ENCODE measurements around the gene GALNT3.

The GALNT3 gene

DNA sequence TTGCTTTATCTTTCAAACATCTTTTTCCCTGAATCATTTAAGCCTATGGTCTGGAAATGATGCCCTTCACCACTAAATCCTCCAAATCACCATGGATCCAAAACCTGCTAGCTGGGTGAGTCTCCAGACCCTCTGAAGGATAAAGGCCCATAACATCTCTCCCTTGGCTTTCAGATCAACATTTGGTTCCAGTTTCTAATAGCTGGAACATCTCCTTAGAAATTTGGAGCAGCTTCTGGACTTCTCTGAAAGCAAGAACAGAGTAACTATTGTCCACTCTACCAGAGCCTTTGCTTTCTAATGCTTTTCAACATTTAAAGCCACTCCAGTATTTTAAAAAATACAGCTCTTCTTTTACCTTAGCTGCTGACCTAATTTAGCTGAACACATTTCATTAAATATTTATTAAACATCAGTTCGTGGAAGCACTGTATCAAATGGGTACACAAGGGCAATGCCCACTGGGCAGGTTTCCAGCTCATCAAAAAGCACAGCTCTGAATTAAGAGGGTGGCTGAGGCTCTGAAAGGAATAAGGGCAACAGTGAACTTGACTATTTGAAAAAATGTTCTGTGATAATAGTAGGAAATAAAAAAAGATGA, 75.3 kb downstream of the GALNT3 start:
- DNase-seq: no peak

DNA sequence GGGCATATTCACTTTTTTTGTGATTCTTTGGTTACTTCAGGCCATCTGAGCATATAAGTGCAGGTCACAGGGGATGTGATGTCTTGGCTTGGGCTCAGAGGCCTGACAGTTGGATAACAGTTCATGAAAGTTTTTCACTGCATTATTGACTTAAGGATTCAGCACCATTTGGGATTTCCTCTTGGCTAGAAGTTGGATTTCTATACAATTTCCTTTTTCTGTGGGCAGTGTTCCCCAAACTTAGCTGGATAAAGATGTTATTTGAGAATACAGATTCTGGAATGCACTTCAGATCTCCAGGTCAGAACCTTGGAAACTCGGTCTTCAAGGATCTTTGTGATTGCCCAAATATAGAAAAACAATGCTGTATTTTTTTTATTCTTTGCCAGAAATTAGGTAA, 78.0 kb downstream of the GALNT3 start:
- no peak for DNase-seq

DNA sequence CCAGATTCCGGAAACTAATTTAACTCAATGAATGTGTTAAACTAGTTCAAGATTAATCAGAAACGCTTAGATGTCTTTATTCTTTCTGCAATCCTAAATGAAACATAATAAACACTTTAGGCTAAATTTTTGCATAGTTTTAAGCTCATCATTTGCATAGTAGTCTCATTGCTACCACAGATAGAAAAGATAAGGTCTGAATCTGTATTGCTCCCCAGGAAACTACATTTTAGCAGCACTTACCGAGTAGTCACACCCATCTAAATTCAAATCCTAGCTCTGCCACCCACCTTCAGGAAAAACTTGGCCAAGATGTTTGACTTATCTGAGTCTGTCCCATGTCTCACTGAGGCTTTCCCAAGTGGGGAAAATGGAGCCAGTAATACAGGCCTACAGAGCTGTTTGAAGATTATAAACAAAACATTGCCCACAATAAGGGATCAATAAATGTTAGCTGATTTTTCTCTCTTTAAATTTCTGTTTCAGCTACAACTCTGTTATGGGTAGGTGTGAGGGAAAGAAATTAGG, 87.0 kb downstream of the GALNT3 start:
- no peak for DNase-seq

DNA sequence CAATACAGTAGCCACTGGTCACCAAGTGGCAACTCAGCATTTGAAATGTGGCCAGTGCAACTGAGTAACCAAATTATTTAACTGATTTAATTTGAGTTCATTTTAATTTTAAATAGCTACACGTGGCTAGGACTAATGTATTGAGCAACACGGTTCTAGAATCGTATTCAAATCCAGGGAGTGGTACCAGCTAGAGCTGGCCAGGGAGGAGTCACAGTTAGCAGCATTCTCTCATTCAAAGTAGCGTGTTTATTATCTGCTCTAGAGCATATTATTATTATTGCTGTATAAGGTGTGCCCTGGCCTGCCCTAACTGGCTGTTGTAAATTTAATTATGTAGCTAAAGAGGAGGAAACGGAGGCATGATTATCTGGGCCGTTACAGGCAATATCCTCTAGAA, 92.9 kb downstream of the GALNT3 start:
- no peak for DNase-seq

DNA sequence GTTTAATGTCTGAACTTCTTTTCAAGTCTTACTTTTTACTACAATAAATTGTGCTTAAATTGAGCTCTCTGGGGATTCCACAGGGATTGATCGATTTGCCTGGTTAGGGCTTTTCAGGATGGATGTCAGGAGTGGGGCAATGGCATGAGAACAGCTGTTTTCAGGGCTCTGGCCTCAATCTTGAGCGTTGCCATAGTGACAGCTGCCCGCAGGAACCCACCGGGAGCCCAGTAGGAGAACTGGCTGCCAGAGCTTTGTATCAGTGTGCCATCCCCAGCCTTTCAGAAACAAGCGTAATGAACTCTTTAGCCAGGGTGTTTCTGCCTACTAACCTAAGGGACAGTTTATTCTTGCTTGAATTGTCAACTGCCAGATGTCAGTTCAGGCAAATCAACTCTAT, 93.5 kb downstream of the GALNT3 start:
- DNase-seq: no peak

DNA sequence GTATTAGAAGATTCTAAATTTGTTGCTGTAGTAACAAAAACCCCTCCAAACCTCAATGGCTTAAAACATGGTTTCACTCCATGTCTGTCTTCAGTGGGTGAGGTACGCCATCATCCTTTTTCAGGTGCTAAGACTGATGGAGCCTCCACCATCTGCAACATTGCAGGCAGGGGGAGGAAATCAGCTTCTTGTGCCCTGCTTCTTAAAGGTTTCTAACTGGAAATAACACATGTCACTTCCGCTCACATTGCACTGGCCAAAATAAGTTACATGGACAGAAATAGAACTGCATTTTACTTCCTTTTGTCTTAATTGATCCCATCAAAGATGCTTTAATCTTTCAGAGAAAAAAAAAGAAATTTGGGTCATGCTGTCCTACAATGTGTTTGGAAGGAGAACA, 94.1 kb downstream of the GALNT3 start:
- no peak for DNase-seq

DNA sequence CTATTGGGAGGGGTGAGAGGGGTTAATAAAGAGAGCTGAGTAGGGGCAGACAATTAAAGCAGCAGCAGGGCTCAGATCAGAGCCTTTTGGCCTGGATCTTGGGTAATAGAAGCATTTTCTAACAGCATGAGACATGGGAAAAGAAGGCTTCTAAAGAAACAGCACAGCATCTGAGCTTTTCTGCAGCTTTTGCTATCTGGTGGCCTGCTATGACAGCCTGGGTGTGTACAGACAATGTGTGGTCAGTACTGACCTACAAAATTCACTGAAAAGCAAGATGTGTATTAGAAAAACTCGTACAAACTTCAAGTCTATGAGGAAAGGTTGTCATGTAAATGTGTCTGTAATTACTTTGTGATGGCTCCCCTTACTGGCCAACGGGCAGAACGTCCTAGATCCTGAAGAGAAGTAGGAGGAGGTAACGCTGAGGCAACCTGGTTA, 95.6 kb downstream of the GALNT3 start:
- no peak for DNase-seq

DNA sequence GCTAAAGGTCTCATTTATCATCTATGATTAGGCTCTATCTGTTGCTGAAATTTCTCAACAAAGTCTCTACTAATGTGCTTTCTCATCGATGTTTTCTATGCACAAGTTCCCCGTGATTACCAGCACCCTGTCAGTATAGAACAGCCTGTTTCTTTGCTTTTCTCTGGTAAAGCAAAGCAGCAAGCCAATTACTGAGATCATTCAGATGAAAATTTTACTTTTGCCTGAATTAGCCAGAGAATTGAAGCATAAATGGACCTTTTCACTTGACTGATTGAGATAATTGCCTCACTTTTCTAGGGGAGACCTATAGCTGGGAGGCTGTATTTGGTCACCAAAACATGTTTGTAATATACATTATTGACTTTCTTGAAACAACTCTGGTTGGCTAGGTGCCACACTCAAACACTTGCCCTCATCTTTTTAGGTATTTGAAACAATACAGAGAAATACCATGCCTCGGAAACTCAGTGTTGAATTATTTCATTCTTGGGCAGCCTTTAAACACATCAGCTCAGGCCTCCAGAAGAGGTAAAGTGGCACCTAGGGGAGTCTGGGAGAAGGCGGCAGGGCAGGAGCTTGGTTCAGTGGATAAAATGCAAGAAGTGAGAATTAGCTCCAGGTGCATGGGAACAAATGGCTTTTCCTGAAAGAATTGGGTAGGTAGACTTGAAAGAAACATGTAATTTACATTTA, 96.2 kb downstream of the GALNT3 start:
- DNase-seq: no peak

All from activated CD8-positive, alpha-beta memory T cell treated with anti-CD3 and anti-CD28 coated beads, Interleukin-2, amount 50 U/mL, for 4 hours (primary cell).